Endometrium (tissue), 2 donors: Measurements from ENCODE around the gene ERRFI1.

Experiments used
- FAIRE-seq: peaks from 2 replicates; lab custom pipeline; 2012; peaks lifted over from hg19 to GRCh38; lab: Jason Lieb, UNC
- donor health status: control.
- donor health status: control.

Gene ERRFI1

GRCh38 chr1:8042134-8042533 is 16.0 kb upstream of the ERRFI1 start:
- FAIRE-seq: no peak

GRCh38 chr1:8040586-8040985 is 14.5 kb upstream of the ERRFI1 start:
- FAIRE-seq: no peak

GRCh38 chr1:8039071-8039470 is 13.0 kb upstream of the ERRFI1 start:
- FAIRE-seq: no peak

GRCh38 chr1:8035289-8035688 is 9.2 kb upstream of the ERRFI1 start:
- no peak for FAIRE-seq

GRCh38 chr1:8033322-8033721 is 7.2 kb upstream of the ERRFI1 start:
- no peak for FAIRE-seq

GRCh38 chr1:8032366-8032910 is 6.3 kb upstream of the ERRFI1 start:
- no peak for FAIRE-seq

- peak; percentile 69 for FAIRE-seq
Measured at GRCh38 chr1:8031176-8031785, 5.2 kb upstream of the ERRFI1 start.

GRCh38 chr1:8028571-8028910 is 2.4 kb upstream of the ERRFI1 start:
- FAIRE-seq: no peak

GRCh38 chr1:8027748-8028570 is 1.9 kb upstream of the ERRFI1 start:
- no peak for FAIRE-seq

- FAIRE-seq: no peak
Measured at GRCh38 chr1:8026976-8027747, 1.1 kb upstream of the ERRFI1 start.

GRCh38 chr1:8025671-8026144 is 401 bp downstream of the ERRFI1 start:
- FAIRE-seq: no peak

GRCh38 chr1:8025061-8025670 is 943 bp downstream of the ERRFI1 start:
- no peak for FAIRE-seq

GRCh38 chr1:8024329-8024728 is 1.8 kb downstream of the ERRFI1 start:
- no peak for FAIRE-seq

GRCh38 chr1:8023995-8024313 is 2.2 kb downstream of the ERRFI1 start:
- FAIRE-seq: no peak

GRCh38 chr1:8023287-8023994 is 2.7 kb downstream of the ERRFI1 start:
- no peak for FAIRE-seq

GRCh38 chr1:8022395-8023286 is 3.5 kb downstream of the ERRFI1 start:
- FAIRE-seq: no peak

- no peak for FAIRE-seq
Measured at GRCh38 chr1:8021676-8022266, 4.3 kb downstream of the ERRFI1 start.

GRCh38 chr1:8020032-8020431 is 6.1 kb downstream of the ERRFI1 start:
- FAIRE-seq: no peak

GRCh38 chr1:8019229-8019620 is 6.9 kb downstream of the ERRFI1 start:
- FAIRE-seq: no peak

GRCh38 chr1:8018492-8019228 is 7.4 kb downstream of the ERRFI1 start:
- no peak for FAIRE-seq
